GM04504 (cell line): ENCODE results near the gene ZNF783.
A peak's percentile ranks its signal among the peaks of the same experiment; 100 is the strongest.
"Not testable (repeated sequence)": the region's sequence is repeated elsewhere in the genome, so short reads cannot be mapped to it uniquely, and the experiment has no call there.

Experiments
- DNase-seq: peaks from one replicate; pipeline ENCODE4 v3.0.0-alpha.2; 2012; ENCODE audit warnings: low read depth

Gene ZNF783

GRCh38 chr7:149300620-149301285 is 38.8 kb downstream of the ZNF783 start:
- no peak for DNase-seq

- DNase-seq, result no peak
These were observed 40.2 kb downstream of the ZNF783 start for GRCh38 chr7:149302222-149302621.

- no peak for DNase-seq
These were observed 40.9 kb downstream of the ZNF783 start for GRCh38 chr7:149302865-149303264.

GRCh38 chr7:149304006-149304405 is 42.0 kb downstream of the ZNF783 start:
- DNase-seq, result no peak

GRCh38 chr7:149306854-149307253 is 44.9 kb downstream of the ZNF783 start:
- DNase-seq, result no peak

- DNase-seq, result no peak
These were observed 45.9 kb downstream of the ZNF783 start for GRCh38 chr7:149307775-149308501.

GRCh38 chr7:149310113-149310836 is 48.3 kb downstream of the ZNF783 start:
- DNase-seq, result peak; percentile 55

- no peak for DNase-seq
These were observed 49.1 kb downstream of the ZNF783 start for GRCh38 chr7:149310990-149311573.

- DNase-seq, result no peak
These were observed 52.0 kb downstream of the ZNF783 start for GRCh38 chr7:149313981-149314380.

- no peak for DNase-seq
These were observed 54.6 kb downstream of the ZNF783 start for GRCh38 chr7:149316606-149317005.

- DNase-seq, result no peak
These were observed 55.5 kb downstream of the ZNF783 start for GRCh38 chr7:149317496-149317895.

- DNase-seq, result no peak
These were observed 56.1 kb downstream of the ZNF783 start for GRCh38 chr7:149317986-149318672.

GRCh38 chr7:149319376-149319775 is 57.4 kb downstream of the ZNF783 start:
- no peak for DNase-seq

- DNase-seq, result no peak
These were observed 58.5 kb downstream of the ZNF783 start for GRCh38 chr7:149320313-149321124.

- not testable (repeated sequence) for DNase-seq
These were observed 59.3 kb downstream of the ZNF783 start for GRCh38 chr7:149321125-149321905.

- no peak for DNase-seq
These were observed 60.1 kb downstream of the ZNF783 start for GRCh38 chr7:149321978-149322541.

GRCh38 chr7:149322737-149323136 is 60.7 kb downstream of the ZNF783 start:
- no peak for DNase-seq

- no peak for DNase-seq
These were observed 63.3 kb downstream of the ZNF783 start for GRCh38 chr7:149325248-149325647.

GRCh38 chr7:149329265-149329664 is 67.3 kb downstream of the ZNF783 start:
- no peak for DNase-seq

GRCh38 chr7:149329766-149330334 is 67.9 kb downstream of the ZNF783 start:
- no peak for DNase-seq
